Fibroblast of the aortic adventitia (primary cell): ENCODE measurements around the gene LDB3. TPM values are rescaled to one million over a fixed set of nuclear protein-coding genes. Genes with fewer than 3 reads are reported as not detected.
A peak's percentile ranks its signal among the peaks of the same experiment; 100 is the strongest.

Experiments
- DNase-seq: peaks from one replicate; pipeline ENCODE4 v3.0.0-alpha.2; 2010; ENCODE audit warnings: low read depth
- H3K4me3 ChIP-seq: 2 replicates; pipeline ENCODE4 v1.5.1; 2011; ENCODE audit warnings: low read depth, mild to moderate bottlenecking, control low read depth, low read length, moderate library complexity
- total RNA-seq: library from RNA; depleted of rRNA; stranded (reverse); fragments of >200 nt; gene quantifications from 2 replicates; pipeline ENCODE4 v1.2.3, GENCODE V29; 2012; ENCODE audit warnings: low replicate concordance
- TF ChIP-seq, protein P1 (sequence below): IDR thresholded peaks from 2 replicates; pipeline ENCODE4 v1.5.1; 2011; ENCODE audit warnings: mild to moderate bottlenecking, low read length, control low read depth, inconsistent platforms; ENCODE audit not compliant: insufficient read depth

LDB3 gene, protein sequence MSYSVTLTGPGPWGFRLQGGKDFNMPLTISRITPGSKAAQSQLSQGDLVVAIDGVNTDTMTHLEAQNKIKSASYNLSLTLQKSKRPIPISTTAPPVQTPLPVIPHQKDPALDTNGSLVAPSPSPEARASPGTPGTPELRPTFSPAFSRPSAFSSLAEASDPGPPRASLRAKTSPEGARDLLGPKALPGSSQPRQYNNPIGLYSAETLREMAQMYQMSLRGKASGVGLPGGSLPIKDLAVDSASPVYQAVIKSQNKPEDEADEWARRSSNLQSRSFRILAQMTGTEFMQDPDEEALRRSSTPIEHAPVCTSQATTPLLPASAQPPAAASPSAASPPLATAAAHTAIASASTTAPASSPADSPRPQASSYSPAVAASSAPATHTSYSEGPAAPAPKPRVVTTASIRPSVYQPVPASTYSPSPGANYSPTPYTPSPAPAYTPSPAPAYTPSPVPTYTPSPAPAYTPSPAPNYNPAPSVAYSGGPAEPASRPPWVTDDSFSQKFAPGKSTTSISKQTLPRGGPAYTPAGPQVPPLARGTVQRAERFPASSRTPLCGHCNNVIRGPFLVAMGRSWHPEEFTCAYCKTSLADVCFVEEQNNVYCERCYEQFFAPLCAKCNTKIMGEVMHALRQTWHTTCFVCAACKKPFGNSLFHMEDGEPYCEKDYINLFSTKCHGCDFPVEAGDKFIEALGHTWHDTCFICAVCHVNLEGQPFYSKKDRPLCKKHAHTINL
- total RNA-seq, result under 0.01 TPM in 1 of 2 replicates, not detected in the other

DNA sequence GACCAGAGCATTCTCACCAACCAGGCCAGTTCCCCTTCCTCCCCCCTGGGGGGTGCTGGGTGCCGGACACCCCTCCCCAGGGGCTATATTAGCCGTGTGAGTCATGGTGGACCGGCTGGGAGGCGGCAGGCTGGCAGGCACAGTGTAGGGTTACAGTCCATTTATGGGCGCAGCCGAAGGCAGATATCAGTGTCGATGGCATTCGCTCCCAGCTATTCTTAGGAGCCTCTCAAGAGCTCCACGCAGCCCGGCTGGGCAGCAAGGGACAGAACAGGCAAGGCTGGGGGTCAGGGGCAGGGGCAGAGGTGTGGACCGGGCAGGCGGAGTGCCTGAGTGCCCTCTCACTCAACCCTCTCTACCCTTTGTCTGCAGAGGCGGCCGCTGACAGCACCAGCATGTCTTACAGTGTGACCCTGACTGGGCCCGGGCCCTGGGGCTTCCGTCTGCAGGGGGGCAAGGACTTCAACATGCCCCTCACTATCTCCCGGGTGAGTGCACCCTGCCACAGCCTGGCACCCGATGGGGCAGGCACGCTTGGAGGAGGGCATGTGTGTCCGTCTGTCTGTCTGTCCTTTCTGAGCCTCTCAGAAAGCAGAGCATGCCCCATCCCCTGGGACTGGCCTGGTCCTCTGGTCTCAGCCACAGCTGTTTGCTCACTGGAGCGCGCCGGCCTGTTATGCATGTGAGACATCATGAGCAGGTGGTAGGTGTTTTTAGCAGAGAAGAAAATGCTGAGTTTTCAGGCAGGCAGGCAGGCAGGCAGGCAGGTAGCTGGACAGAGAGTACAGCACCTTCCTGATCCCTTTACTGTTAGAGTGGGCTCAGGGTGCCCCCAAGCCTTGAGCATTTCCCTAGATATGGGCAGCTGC is at the start of gene LDB3:
Gene LDB3 (plus strand): TSS at position 215 of the 869 bp plus-strand sequence. CDS start 181 bp downstream, at position 396.
- TF ChIP-seq, protein P1, sequence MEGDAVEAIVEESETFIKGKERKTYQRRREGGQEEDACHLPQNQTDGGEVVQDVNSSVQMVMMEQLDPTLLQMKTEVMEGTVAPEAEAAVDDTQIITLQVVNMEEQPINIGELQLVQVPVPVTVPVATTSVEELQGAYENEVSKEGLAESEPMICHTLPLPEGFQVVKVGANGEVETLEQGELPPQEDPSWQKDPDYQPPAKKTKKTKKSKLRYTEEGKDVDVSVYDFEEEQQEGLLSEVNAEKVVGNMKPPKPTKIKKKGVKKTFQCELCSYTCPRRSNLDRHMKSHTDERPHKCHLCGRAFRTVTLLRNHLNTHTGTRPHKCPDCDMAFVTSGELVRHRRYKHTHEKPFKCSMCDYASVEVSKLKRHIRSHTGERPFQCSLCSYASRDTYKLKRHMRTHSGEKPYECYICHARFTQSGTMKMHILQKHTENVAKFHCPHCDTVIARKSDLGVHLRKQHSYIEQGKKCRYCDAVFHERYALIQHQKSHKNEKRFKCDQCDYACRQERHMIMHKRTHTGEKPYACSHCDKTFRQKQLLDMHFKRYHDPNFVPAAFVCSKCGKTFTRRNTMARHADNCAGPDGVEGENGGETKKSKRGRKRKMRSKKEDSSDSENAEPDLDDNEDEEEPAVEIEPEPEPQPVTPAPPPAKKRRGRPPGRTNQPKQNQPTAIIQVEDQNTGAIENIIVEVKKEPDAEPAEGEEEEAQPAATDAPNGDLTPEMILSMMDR, result no peak
- no peak for DNase-seq
- H3K4me3 ChIP-seq, result no peak within 1 kb of the TSS

DNA sequence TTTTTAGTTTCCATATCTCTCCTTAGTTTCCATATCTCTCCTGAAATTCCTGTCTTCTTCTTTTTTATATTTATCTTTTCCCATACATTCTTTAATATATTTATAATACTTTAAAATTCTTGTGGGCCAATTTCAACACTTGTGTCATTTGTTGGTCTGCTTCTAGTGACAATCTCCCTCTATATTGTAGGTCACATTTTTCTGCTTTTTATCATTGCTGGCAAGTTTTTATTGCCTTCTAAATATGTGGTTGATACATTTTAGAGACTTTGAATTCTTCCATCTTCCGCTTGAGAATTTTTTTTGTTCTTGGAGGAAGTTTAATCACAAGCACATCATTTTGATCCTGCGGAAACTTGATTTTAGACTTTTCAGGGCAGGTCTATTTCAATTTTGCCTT is 40.0 kb upstream of the LDB3 start:
- DNase-seq, result no peak
- TF ChIP-seq, protein P1, result no peak
- no peak overlapping the region for H3K4me3 ChIP-seq

DNA sequence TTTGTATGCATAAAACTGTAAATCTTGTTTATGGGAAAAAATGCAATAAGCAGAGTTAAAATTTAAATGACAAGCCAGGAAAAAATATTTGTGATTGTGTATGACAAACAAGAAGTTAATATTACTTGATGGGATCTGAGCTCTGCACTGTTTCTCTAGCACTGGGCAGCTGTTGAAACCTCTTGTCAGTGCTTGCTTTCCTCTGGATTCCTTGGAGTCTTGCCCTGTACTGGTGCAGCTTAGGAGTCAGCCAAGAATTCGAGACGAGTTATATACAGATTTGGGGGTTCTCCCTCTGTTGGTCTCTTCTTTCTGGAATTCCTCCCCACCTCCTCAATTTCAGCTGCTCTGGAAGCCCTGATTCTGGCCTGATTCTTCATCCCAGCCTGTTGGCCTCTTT is 38.2 kb upstream of the LDB3 start:
- DNase-seq, result peak; percentile 52
- H3K4me3 ChIP-seq, result no peak overlapping the region

DNA sequence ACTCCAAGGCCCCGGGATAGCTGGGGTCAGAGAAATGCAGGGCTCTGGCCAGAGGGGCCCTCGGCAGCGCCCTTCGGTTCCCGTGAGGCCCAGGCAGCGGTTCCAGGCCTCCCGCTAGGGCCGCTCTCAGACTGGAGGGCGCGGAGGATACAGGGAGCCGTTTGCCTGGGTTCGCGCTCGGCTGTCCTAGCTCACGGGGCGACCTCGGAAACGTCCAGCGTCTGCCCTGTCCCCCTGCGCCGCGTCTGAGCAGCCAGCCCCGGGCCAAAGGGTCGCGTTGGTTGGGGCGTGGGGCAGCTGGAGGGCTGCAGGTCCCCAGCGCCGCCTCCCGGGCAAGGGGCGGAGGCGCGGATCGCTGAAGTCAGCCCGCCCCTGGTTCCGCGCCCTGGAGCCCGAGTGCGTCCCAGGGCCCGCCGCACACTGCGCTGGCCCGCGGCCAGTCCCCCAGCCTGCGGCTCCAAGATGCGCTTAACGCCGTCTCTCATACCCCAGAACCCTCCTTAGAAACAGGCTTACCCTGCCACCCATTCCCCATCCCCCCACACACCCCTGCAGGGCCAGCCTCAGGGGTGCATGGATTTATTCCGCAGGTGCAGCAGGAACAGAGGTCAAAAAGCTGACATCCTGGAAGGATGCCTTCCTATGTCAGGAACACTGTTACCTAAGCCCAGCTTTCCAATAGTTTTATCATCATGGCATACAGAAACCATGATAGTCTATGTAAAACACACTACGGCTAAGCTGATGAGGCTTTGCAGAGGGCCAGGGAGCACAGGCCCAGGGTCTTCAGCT is 36.1 kb upstream of the LDB3 start:
- TF ChIP-seq, protein P1, result peak; percentile 37
- peak overlapping the region; percentile 48 for H3K4me3 ChIP-seq
- DNase-seq, result no peak

More for the DNA sequence above, 38.2 kb upstream of the LDB3 start:
- TF ChIP-seq, protein P1, result no peak

DNA sequence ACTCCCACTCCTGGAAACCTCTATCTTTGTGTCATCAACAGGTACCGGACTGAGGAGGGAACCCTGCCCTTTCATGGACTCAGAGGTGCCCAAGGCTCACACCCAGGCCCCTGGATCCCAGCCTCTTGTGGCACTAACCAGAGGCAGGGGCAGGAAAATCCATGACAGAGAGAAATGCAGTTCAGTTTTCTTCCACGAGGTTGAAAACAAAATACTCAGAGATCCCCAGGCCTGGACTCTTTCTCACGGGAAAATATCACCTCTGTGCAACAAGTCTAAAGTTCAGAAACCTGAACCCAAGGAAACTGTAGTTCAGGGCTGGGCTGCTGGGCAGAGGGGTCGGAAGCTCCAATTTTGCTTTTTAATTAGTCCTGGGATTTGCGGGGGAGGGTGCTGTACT is 35.4 kb upstream of the LDB3 start:
- H3K4me3 ChIP-seq, result no peak overlapping the region
- TF ChIP-seq, protein P1, result no peak
- DNase-seq, result no peak
